Esophagus muscularis mucosa (tissue), 4 donors: ENCODE results near the gene ACTC1.

Experiments
- EP300 ChIP-seq: sonication (generic); formaldehyde crosslinking; IDR thresholded peaks from one replicate; pipeline ENCODE4 v1.6.1; 2017; ENCODE audit warnings: antibody characterized with exemption
- POLR2A ChIP-seq: fragments of 450-650 bp; IDR thresholded peaks from one replicate; pipeline ENCODE4 v1.6.1; 2017; ENCODE audit warnings: antibody characterized with exemption, moderate library complexity, mild to moderate bottlenecking, low read depth
- TF ChIP-seq, protein P1 (sequence below), 3 experiments: fragments of 200-600 bp in 2 of 3; fragments of 450-650 bp in 1 of 3; sonication (generic) in 2 of 3; IDR thresholded peaks; one replicate each; pipeline ENCODE4 v1.5.1; 2017 to 2019; ENCODE audit warnings: antibody characterized with exemption in 3 of 3, mild to moderate bottlenecking in 2 of 3, moderate library complexity in 1 of 3

DNA sequence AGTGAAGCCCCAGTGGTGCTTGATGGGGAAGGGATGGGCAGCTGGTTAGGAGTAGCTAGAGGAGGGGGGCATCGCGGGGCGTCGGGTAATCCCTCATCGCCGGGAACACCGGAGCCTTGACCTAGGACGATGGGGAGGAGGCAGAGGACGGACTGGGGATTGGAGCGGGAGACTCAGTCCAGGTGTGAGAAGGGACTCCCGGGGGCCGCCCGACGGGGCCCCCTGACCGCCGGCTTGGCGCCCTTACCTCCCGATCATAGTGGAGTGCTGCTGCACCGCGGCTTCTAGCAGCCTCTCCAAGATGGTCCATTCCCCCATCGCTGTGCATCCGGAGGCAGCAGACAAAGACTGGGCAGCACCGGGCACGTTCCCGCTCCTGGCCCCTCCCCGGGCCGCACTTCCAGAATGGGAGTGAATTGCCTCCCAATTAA is 41.2 kb downstream of the ACTC1 start:
- TF ChIP-seq, protein P1, sequence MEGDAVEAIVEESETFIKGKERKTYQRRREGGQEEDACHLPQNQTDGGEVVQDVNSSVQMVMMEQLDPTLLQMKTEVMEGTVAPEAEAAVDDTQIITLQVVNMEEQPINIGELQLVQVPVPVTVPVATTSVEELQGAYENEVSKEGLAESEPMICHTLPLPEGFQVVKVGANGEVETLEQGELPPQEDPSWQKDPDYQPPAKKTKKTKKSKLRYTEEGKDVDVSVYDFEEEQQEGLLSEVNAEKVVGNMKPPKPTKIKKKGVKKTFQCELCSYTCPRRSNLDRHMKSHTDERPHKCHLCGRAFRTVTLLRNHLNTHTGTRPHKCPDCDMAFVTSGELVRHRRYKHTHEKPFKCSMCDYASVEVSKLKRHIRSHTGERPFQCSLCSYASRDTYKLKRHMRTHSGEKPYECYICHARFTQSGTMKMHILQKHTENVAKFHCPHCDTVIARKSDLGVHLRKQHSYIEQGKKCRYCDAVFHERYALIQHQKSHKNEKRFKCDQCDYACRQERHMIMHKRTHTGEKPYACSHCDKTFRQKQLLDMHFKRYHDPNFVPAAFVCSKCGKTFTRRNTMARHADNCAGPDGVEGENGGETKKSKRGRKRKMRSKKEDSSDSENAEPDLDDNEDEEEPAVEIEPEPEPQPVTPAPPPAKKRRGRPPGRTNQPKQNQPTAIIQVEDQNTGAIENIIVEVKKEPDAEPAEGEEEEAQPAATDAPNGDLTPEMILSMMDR (IDR thresholded peaks at IDR 0.05), result no peak
- TF ChIP-seq POLR2A, result no peak
- no peak for TF ChIP-seq EP300
